Effector memory CD4-positive, alpha-beta T cell (primary cell): ENCODE results near the gene HDLBP.

Experiments used
- DNase-seq, 3 donors: peaks; one replicate each; pipeline ENCODE4 v3.0.0-alpha.2; 2020
- H3K27ac ChIP-seq: 2 replicates; pipeline ENCODE4 v1.7.0; 2013; ENCODE audit warnings: mild to moderate bottlenecking, low read length, moderate library complexity; ENCODE audit not compliant: insufficient read depth, poor library complexity, severe bottlenecking
- H3K27me3 ChIP-seq: replicated peaks from 2 replicates; pipeline ENCODE4 v1.7.0; 2013; ENCODE audit warnings: mild to moderate bottlenecking, low read length; ENCODE audit not compliant: insufficient read depth, control insufficient read depth, poor library complexity, severe bottlenecking
- H3K36me3 ChIP-seq: 2 replicates; pipeline ENCODE4 v1.7.0; 2013; ENCODE audit warnings: mild to moderate bottlenecking, low read length, moderate library complexity; ENCODE audit not compliant: control insufficient read depth, insufficient read depth
- H3K4me1 ChIP-seq: 2 replicates; pipeline ENCODE4 v1.7.0; 2013; ENCODE audit warnings: low read length, mild to moderate bottlenecking; ENCODE audit not compliant: control insufficient read depth, insufficient read depth, poor library complexity, severe bottlenecking
- H3K4me3 ChIP-seq: 2 replicates; pipeline ENCODE4 v1.7.0; 2013; ENCODE audit warnings: low read length, low read depth, mild to moderate bottlenecking; ENCODE audit not compliant: insufficient read depth, poor library complexity, severe bottlenecking
- H3K9me3 ChIP-seq: 2 replicates; pipeline ENCODE4 v1.7.0; 2013; ENCODE audit warnings: mild to moderate bottlenecking, low read length, moderate library complexity; ENCODE audit not compliant: control insufficient read depth

Gene HDLBP

GRCh38 chr2:241241669-241242068 is 73.8 kb downstream of the HDLBP start:
- H3K27me3 ChIP-seq: no peaks in the 10 kb centered on the region
- peaks cover 93% of the 10 kb centered on the region for H3K36me3 ChIP-seq
- H3K4me1 ChIP-seq: no peaks in the 10 kb centered on the region
- no peak overlapping the region for H3K4me3 ChIP-seq
- no peak for DNase-seq
- no peak overlapping the region for H3K27ac ChIP-seq
- H3K9me3 ChIP-seq: no peaks in the 10 kb centered on the region

GRCh38 chr2:241240320-241241004 is 75.0 kb downstream of the HDLBP start:
- Histone ChIP-seq H3K27me3 (no peaks in the 10 kb centered on the region), H3K36me3 (peaks cover 94% of the 10 kb centered on the region), H3K27ac (no peak overlapping the region), H3K4me1 (no peaks in the 10 kb centered on the region), H3K9me3 (no peaks in the 10 kb centered on the region), H3K4me3 (no peak overlapping the region)
- DNase-seq: no peak

- no peaks in the 10 kb centered on the region for H3K9me3 ChIP-seq
- no peak for DNase-seq
- H3K27ac ChIP-seq: no peak overlapping the region
- no peaks in the 10 kb centered on the region for H3K27me3 ChIP-seq
- no peak overlapping the region for H3K4me3 ChIP-seq
- no peaks in the 10 kb centered on the region for H3K4me1 ChIP-seq
- H3K36me3 ChIP-seq: peaks cover 96% of the 10 kb centered on the region
Observed at GRCh38 chr2:241239552-241240202, 75.8 kb downstream of the HDLBP start.

- H3K4me1 ChIP-seq: no peaks in the 10 kb centered on the region
- H3K27ac ChIP-seq: no peak overlapping the region
- no peak overlapping the region for H3K4me3 ChIP-seq
- no peak for DNase-seq
- peaks cover 98% of the 10 kb centered on the region for H3K36me3 ChIP-seq
- H3K9me3 ChIP-seq: no peaks in the 10 kb centered on the region
- H3K27me3 ChIP-seq: no peaks in the 10 kb centered on the region
Observed at GRCh38 chr2:241238693-241239198, 76.7 kb downstream of the HDLBP start.

- Histone ChIP-seq H3K36me3 (peaks cover 97% of the 10 kb centered on the region), H3K9me3 (no peaks in the 10 kb centered on the region), H3K27me3 (no peaks in the 10 kb centered on the region), H3K27ac (no peak overlapping the region), H3K4me1 (no peaks in the 10 kb centered on the region), H3K4me3 (no peak overlapping the region)
- no peak for DNase-seq
Observed at GRCh38 chr2:241237949-241238371, 77.5 kb downstream of the HDLBP start.

- Histone ChIP-seq H3K27me3 (no peaks in the 10 kb centered on the region), H3K27ac (no peak overlapping the region), H3K36me3 (peaks cover 94% of the 10 kb centered on the region), H3K4me1 (no peaks in the 10 kb centered on the region), H3K9me3 (no peaks in the 10 kb centered on the region), H3K4me3 (no peak overlapping the region)
- no peak for DNase-seq
Observed at GRCh38 chr2:241237047-241237446, 78.4 kb downstream of the HDLBP start.

- Histone ChIP-seq H3K27ac (no peak overlapping the region), H3K4me3 (no peak overlapping the region), H3K4me1 (no peaks in the 10 kb centered on the region), H3K27me3 (no peaks in the 10 kb centered on the region), H3K9me3 (no peaks in the 10 kb centered on the region), H3K36me3 (peaks cover 90% of the 10 kb centered on the region)
- DNase-seq: no peak
Observed at GRCh38 chr2:241235859-241236593, 79.4 kb downstream of the HDLBP start.

GRCh38 chr2:241234962-241235740 is 80.3 kb downstream of the HDLBP start:
- Histone ChIP-seq H3K4me1 (no peaks in the 10 kb centered on the region), H3K27me3 (no peaks in the 10 kb centered on the region), H3K4me3 (no peak overlapping the region), H3K27ac (no peak overlapping the region), H3K9me3 (no peaks in the 10 kb centered on the region), H3K36me3 (peaks cover 87% of the 10 kb centered on the region)
- no peak for DNase-seq

- Histone ChIP-seq H3K27ac (no peak overlapping the region), H3K36me3 (peaks cover 84% of the 10 kb centered on the region)
Observed at GRCh38 chr2:241234066-241234790, 81.2 kb downstream of the HDLBP start.

More at GRCh38 chr2:241234066-241234790, 81.2 kb downstream of the HDLBP start:
- H3K4me1 ChIP-seq: no peaks in the 10 kb centered on the region
- no peak for DNase-seq
- H3K4me3 ChIP-seq: no peak overlapping the region
- H3K27me3 ChIP-seq: no peaks in the 10 kb centered on the region
- no peaks in the 10 kb centered on the region for H3K9me3 ChIP-seq
